Mesenchymal stem cell (in vitro differentiated cells and primary cell): ENCODE data around the gene CSRNP3.

Source experiments
- DNase-seq: peaks from one replicate; pipeline ENCODE4 v3.0.0-alpha.2; 2013
- H2AFZ ChIP-seq: one replicate; pipeline ENCODE4 v1.6.1; 2013; ENCODE audit warnings: low read depth, mild to moderate bottlenecking, control low read depth, inconsistent platforms, low read length, moderate library complexity
- H2AK5ac ChIP-seq: 2 replicates; pipeline ENCODE4 v1.6.1; 2013; ENCODE audit warnings: low read length, moderate library complexity, mild to moderate bottlenecking, inconsistent platforms; ENCODE audit not compliant: severe bottlenecking
- H2BK120ac ChIP-seq: one replicate; pipeline ENCODE4 v1.6.1; 2013; ENCODE audit warnings: low read depth, mild to moderate bottlenecking, inconsistent platforms, low read length, moderate library complexity
- H2BK12ac ChIP-seq, 2 experiments: one replicate each; pipeline ENCODE4 v1.6.1; 2013; ENCODE audit warnings: inconsistent platforms in 2 of 2, low read length in 2 of 2, mild to moderate bottlenecking in 2 of 2, moderate library complexity in 2 of 2, control low read depth in 1 of 2
- H2BK15ac ChIP-seq: one replicate; pipeline ENCODE4 v1.6.1; 2013; ENCODE audit warnings: mild to moderate bottlenecking, low read depth, inconsistent platforms; ENCODE audit not compliant: poor library complexity, severe bottlenecking
- H2BK5ac ChIP-seq: 2 replicates; pipeline ENCODE4 v1.6.1; 2013; ENCODE audit warnings: low read depth, mild to moderate bottlenecking, low read length, control low read depth, inconsistent platforms; ENCODE audit not compliant: poor library complexity, severe bottlenecking
- H3K14ac ChIP-seq, 2 experiments: one replicate each; pipeline ENCODE4 v1.6.1; 2013; ENCODE audit warnings: inconsistent platforms in 2 of 2, low read length in 2 of 2, control low read depth in 1 of 2, mild to moderate bottlenecking in 1 of 2, moderate library complexity in 1 of 2
- H3K18ac ChIP-seq, 2 experiments: one replicate each; pipeline ENCODE4 v1.6.1; 2013; ENCODE audit warnings: inconsistent platforms in 2 of 2, low read length in 2 of 2, control low read depth in 1 of 2, low read depth in 1 of 2, mild to moderate bottlenecking in 1 of 2
- H3K23ac ChIP-seq, 2 experiments: one replicate each; pipeline ENCODE4 v1.6.1; 2013; ENCODE audit warnings: inconsistent platforms in 2 of 2, low read length in 2 of 2, mild to moderate bottlenecking in 2 of 2, moderate library complexity in 2 of 2, control low read depth in 1 of 2
- H3K27ac ChIP-seq: 2 replicates; pipeline ENCODE4 v1.5.1; 2013; ENCODE audit warnings: mild to moderate bottlenecking, moderate library complexity, low read length, control low read depth, inconsistent platforms; ENCODE audit not compliant: poor library complexity, severe bottlenecking
- H3K27me3 ChIP-seq, 2 experiments: 2 replicates each; pipeline versions ENCODE4 v1.6.1 to v1.7.0; 2013; ENCODE audit warnings: low read length in 2 of 2, mild to moderate bottlenecking in 2 of 2, moderate library complexity in 2 of 2, control low read depth in 1 of 2, inconsistent platforms in 1 of 2; ENCODE audit not compliant: control insufficient read depth in 1 of 2, insufficient read depth in 1 of 2
- H3K36me3 ChIP-seq, 2 experiments: 2 replicates each; pipeline versions ENCODE4 v1.6.1 to v1.7.0; 2013; ENCODE audit warnings: low read length in 2 of 2, control low read depth in 1 of 2, inconsistent platforms in 1 of 2, low read depth in 1 of 2, mild to moderate bottlenecking in 1 of 2; ENCODE audit not compliant: insufficient read depth in 2 of 2, control insufficient read depth in 1 of 2
- H3K4ac ChIP-seq, 2 experiments: one replicate each; pipeline ENCODE4 v1.6.1; 2013; ENCODE audit warnings: inconsistent platforms in 2 of 2, low read length in 2 of 2, mild to moderate bottlenecking in 2 of 2, moderate library complexity in 2 of 2, control low read depth in 1 of 2, low read depth in 1 of 2
- H3K4me1 ChIP-seq: 2 replicates; pipeline ENCODE4 v1.6.1; 2013; ENCODE audit warnings: low read depth, low read length, control low read depth; ENCODE audit not compliant: control insufficient read depth, insufficient read depth
- H3K4me2 ChIP-seq: 2 replicates; pipeline ENCODE4 v1.6.1; 2013; ENCODE audit warnings: low read length, mild to moderate bottlenecking, inconsistent platforms; ENCODE audit not compliant: poor library complexity, severe bottlenecking
- H3K4me3 ChIP-seq, 2 experiments: 2 replicates each; pipeline versions ENCODE4 v1.5.1 to v1.7.0; 2013; ENCODE audit warnings: low read length in 2 of 2, mild to moderate bottlenecking in 2 of 2, control low read depth in 1 of 2, low read depth in 1 of 2; ENCODE audit not compliant: insufficient read depth in 1 of 2
- H3K79me1 ChIP-seq: replicated peaks from 2 replicates; pipeline ENCODE4 v1.6.1; 2013; ENCODE audit warnings: mild to moderate bottlenecking, control low read depth, low read length, inconsistent platforms; ENCODE audit not compliant: poor library complexity, severe bottlenecking
- H3K9ac ChIP-seq: 2 replicates; pipeline ENCODE4 v1.7.0; 2013; ENCODE audit warnings: mild to moderate bottlenecking, low read length, moderate library complexity
- H3K9me3 ChIP-seq: 2 replicates; pipeline ENCODE4 v1.7.0; 2013; ENCODE audit warnings: mild to moderate bottlenecking, low read length; ENCODE audit not compliant: control insufficient read depth
- H4K8ac ChIP-seq: one replicate; pipeline ENCODE4 v1.6.1; 2013; ENCODE audit warnings: inconsistent platforms, mild to moderate bottlenecking, low read length, moderate library complexity
- H4K91ac ChIP-seq: one replicate; pipeline ENCODE4 v1.6.1; 2013; ENCODE audit warnings: mild to moderate bottlenecking, low read length, inconsistent platforms
- WGBS: methylation state at CpG from one replicate; pipeline ENCODE4 v1.1.7; 2013; ENCODE audit warnings: mixed read lengths; 5-methylcytosine and 5-hydroxymethylcytosine counted together

Gene CSRNP3

GRCh38 chr2:165687426-165688002 lies 218.0 kb downstream of the CSRNP3 start:
- Histone ChIP-seq H3K23ac (no peak overlapping the region), H2AFZ (no peak overlapping the region), H3K9me3 (no peaks in the 10 kb centered on the region), H3K4me3 (no peak overlapping the region), H4K8ac (no peak overlapping the region), H3K9ac (no peak overlapping the region), H3K36me3 (no peaks in the 10 kb centered on the region), H2AK5ac (no peak overlapping the region), H3K27me3 (no peaks in the 10 kb centered on the region), H3K14ac (no peak overlapping the region), H2BK12ac (no peak overlapping the region), H3K27ac (no peak overlapping the region), H3K18ac (no peak overlapping the region), H3K4me1 (peaks cover 2% of the 10 kb centered on the region), H3K4me2 (no peak overlapping the region), H2BK15ac (no peak overlapping the region), H2BK5ac (no peak overlapping the region), H2BK120ac (no peak overlapping the region), H3K4ac (no peak overlapping the region), H4K91ac (no peak overlapping the region), H3K79me1 (no peaks in the 10 kb centered on the region)
- DNase-seq = no peak
- WGBS = 63% methylated on average over 3 of the region's 4 CpGs

GRCh38 chr2:165691615-165692014 lies 222.1 kb downstream of the CSRNP3 start:
- peak; percentile 41 for DNase-seq
- H3K18ac ChIP-seq = no peak overlapping the region
- no peak overlapping the region for H2BK120ac ChIP-seq
- no peaks in the 10 kb centered on the region for H3K9me3 ChIP-seq
- H3K4me2 ChIP-seq = no peak overlapping the region
- H2BK12ac ChIP-seq = no peak overlapping the region
- no peaks in the 10 kb centered on the region for H3K36me3 ChIP-seq
- H3K79me1 ChIP-seq = no peaks in the 10 kb centered on the region
- no peak overlapping the region for H3K4ac ChIP-seq
- no peaks in the 10 kb centered on the region for H3K27me3 ChIP-seq
- H2BK5ac ChIP-seq = no peak overlapping the region
- H3K14ac ChIP-seq = no peak overlapping the region
- H4K8ac ChIP-seq = no peak overlapping the region
- no peak overlapping the region for H2BK15ac ChIP-seq
- H2AFZ ChIP-seq = no peak overlapping the region
- peak overlapping the region; percentile 62 for H3K9ac ChIP-seq
- H3K23ac ChIP-seq = no peak overlapping the region
- no peak overlapping the region for H2AK5ac ChIP-seq
- H3K27ac ChIP-seq = no peak overlapping the region
- no peak overlapping the region for H3K4me3 ChIP-seq
- peaks cover 2% of the 10 kb centered on the region for H3K4me1 ChIP-seq
- no peak overlapping the region for H4K91ac ChIP-seq
- 23% methylated on average over 6 of the region's 7 CpGs for WGBS

GRCh38 chr2:165692906-165693305 lies 223.4 kb downstream of the CSRNP3 start:
- Histone ChIP-seq H3K36me3 (no peaks in the 10 kb centered on the region), H2BK120ac (no peak overlapping the region), H3K9ac (no peak overlapping the region), H3K27ac (no peak overlapping the region), H3K14ac (no peak overlapping the region), H3K79me1 (no peaks in the 10 kb centered on the region), H2BK15ac (no peak overlapping the region), H2AFZ (no peak overlapping the region), H4K91ac (no peak overlapping the region), H3K4ac (no peak overlapping the region), H3K4me3 (no peak overlapping the region), H4K8ac (no peak overlapping the region), H3K9me3 (no peaks in the 10 kb centered on the region), H3K4me2 (no peak overlapping the region), H3K27me3 (no peaks in the 10 kb centered on the region), H2AK5ac (no peak overlapping the region), H3K4me1 (peaks cover 2% of the 10 kb centered on the region), H2BK5ac (no peak overlapping the region), H3K18ac (no peak overlapping the region), H2BK12ac (no peak overlapping the region), H3K23ac (no peak overlapping the region)
- DNase-seq = no peak
- 83% methylated on average over 1 of the region's 3 CpGs for WGBS

- Histone ChIP-seq H3K4me1 (peaks cover 2% of the 10 kb centered on the region), H3K4me2 (no peak overlapping the region), H3K18ac (no peak overlapping the region), H4K8ac (no peak overlapping the region), H2BK15ac (no peak overlapping the region), H3K27ac (no peak overlapping the region), H2BK120ac (no peak overlapping the region), H3K36me3 (no peaks in the 10 kb centered on the region), H2BK12ac (no peak overlapping the region), H3K4me3 (no peak overlapping the region), H2BK5ac (no peak overlapping the region), H4K91ac (no peak overlapping the region), H2AK5ac (no peak overlapping the region), H3K23ac (no peak overlapping the region), H3K79me1 (no peaks in the 10 kb centered on the region), H2AFZ (no peak overlapping the region), H3K9me3 (no peaks in the 10 kb centered on the region), H3K27me3 (no peaks in the 10 kb centered on the region), H3K14ac (no peak overlapping the region), H3K4ac (no peak overlapping the region), H3K9ac (no peak overlapping the region)
- WGBS = 100% methylated on average over 1 of the region's 1 CpG
- DNase-seq = no peak
These were observed 224.3 kb downstream of the CSRNP3 start for GRCh38 chr2:165693838-165694237.
